ENCODE results near the gene TCP11.

TCP11 gene

DNA sequence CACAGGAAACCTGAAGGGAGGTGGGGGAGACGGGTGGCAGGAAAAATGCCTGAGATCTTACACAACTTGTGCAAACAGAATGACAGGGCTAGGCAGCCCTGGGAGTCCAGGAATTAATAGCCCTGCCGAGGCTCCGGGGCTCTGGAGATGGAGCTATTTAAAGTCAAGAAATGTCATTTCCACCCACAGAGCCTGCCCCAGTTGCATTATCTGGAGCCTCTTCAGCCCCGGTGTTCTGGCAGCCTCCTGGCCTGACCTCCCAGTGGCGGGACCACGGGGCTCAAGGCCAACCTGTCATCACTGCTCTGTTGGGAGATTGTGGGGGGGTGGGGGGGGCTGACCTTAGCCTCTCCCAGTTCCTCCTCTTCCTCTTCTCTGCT lies 44.2 kb upstream of the TCP11 start:
- H3K4me3 ChIP-seq (ENCODE audit: low read depth in 1 of 2, low read length in 1 of 2) = no peak overlapping the region
- no peak for TF ChIP-seq CTCF (IDR thresholded peaks at IDR 0.05)

GRCh38 chr6:35184580-35185301 lies 43.6 kb upstream of the TCP11 start:
- peaks cover 31% of the 10 kb centered on the region for H3K27me3 ChIP-seq
- no peaks in the 10 kb centered on the region for H3K4me1 ChIP-seq (ENCODE audit: control insufficient read depth in 1 of 2, insufficient read depth in 1 of 2, low read depth in 1 of 2, low read length in 1 of 2)
- no peak for TF ChIP-seq CTCF (IDR thresholded peaks at IDR 0.05)
- H3K4me3 ChIP-seq (ENCODE audit: low read depth in 1 of 2, low read length in 1 of 2) = no peak overlapping the region
- no peaks in the 10 kb centered on the region for H3K9me3 ChIP-seq
- H3K27ac ChIP-seq = no peak overlapping the region
- H3K36me3 ChIP-seq = no peaks in the 10 kb centered on the region

More for the DNA sequence above, 44.2 kb upstream of the TCP11 start:
- no peak overlapping the region for H3K27ac ChIP-seq
- H3K4me1 ChIP-seq (ENCODE audit: control insufficient read depth in 1 of 2, insufficient read depth in 1 of 2, low read depth in 1 of 2, low read length in 1 of 2) = no peaks in the 10 kb centered on the region
- H3K9me3 ChIP-seq = no peaks in the 10 kb centered on the region
- peaks cover 31% of the 10 kb centered on the region for H3K27me3 ChIP-seq
- H3K36me3 ChIP-seq = no peaks in the 10 kb centered on the region

GRCh38 chr6:35183935-35184334 lies 42.8 kb upstream of the TCP11 start:
- H3K27me3 ChIP-seq = peaks cover 31% of the 10 kb centered on the region
- H3K4me1 ChIP-seq (ENCODE audit: control insufficient read depth in 1 of 2, insufficient read depth in 1 of 2, low read depth in 1 of 2, low read length in 1 of 2) = no peaks in the 10 kb centered on the region
- no peak for TF ChIP-seq CTCF (IDR thresholded peaks at IDR 0.05)
- H3K9me3 ChIP-seq = no peaks in the 10 kb centered on the region
- no peak overlapping the region for H3K4me3 ChIP-seq (ENCODE audit: low read depth in 1 of 2, low read length in 1 of 2)
- H3K36me3 ChIP-seq = no peaks in the 10 kb centered on the region
- no peak overlapping the region for H3K27ac ChIP-seq

GRCh38 chr6:35183281-35183680 lies 42.1 kb upstream of the TCP11 start:
- no peaks in the 10 kb centered on the region for H3K9me3 ChIP-seq
- TF ChIP-seq CTCF (IDR thresholded peaks at IDR 0.05) = no peak
- no peak overlapping the region for H3K27ac ChIP-seq
- no peak overlapping the region for H3K4me3 ChIP-seq (ENCODE audit: low read depth in 1 of 2, low read length in 1 of 2)
- no peaks in the 10 kb centered on the region for H3K4me1 ChIP-seq (ENCODE audit: control insufficient read depth in 1 of 2, insufficient read depth in 1 of 2, low read depth in 1 of 2, low read length in 1 of 2)
- peaks cover 31% of the 10 kb centered on the region for H3K27me3 ChIP-seq
- H3K36me3 ChIP-seq = no peaks in the 10 kb centered on the region

DNA sequence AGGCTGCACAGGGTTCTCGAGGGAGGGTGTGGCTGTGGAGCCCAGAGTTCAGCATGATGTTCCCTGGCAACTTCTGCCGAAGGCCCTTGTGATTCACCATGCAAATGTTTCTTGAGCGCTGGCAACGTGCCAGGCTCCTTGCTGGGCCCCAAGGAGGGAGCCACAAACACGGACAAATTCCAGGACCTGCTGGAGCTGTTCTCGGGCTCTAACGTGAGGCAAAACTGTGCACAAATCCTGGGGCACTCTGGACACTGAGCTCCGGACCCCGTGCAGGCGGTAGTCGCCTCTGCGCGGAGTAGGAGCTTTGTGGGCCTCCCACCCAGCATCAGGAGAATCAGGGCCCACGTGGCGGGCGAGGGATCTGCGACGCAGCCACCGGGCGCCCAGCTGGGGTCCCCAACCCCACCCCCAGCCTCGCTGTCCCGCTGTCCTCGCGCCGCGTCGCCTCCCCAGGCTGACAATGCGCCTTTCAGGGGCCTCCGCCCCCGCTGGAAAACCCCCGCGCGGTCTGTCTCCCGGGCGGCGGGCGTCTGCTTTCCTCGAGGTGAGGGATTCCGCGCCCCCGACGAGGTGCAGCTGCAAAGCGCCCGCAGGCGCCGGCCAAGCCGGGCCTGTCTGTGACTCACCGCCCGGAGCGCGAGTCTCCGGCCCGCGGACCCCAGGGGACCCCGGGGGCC lies 40.9 kb upstream of the TCP11 start:
- no peaks in the 10 kb centered on the region for H3K9me3 ChIP-seq
- no peak overlapping the region for H3K4me3 ChIP-seq (ENCODE audit: low read depth in 1 of 2, low read length in 1 of 2)
- no peaks in the 10 kb centered on the region for H3K36me3 ChIP-seq
- TF ChIP-seq CTCF (IDR thresholded peaks at IDR 0.05) = no peak
- H3K27me3 ChIP-seq = peaks cover 31% of the 10 kb centered on the region
- H3K4me1 ChIP-seq (ENCODE audit: control insufficient read depth in 1 of 2, insufficient read depth in 1 of 2, low read depth in 1 of 2, low read length in 1 of 2) = no peaks in the 10 kb centered on the region
- H3K27ac ChIP-seq = no peak overlapping the region

Measured in neutrophil (primary cell).